GM12892 (cell line): ENCODE measurements around the gene VPREB3.

Experiments
- DNase-seq: peaks from one replicate; pipeline ENCODE4 v3.0.0; 2011; ENCODE audit not compliant: insufficient read length
- FAIRE-seq: peaks from 2 replicates; lab custom pipeline; 2011; peaks lifted over from hg19 to GRCh38; lab: Jason Lieb, UNC
- POLR2A ChIP-seq: IDR thresholded peaks from 2 replicates; pipeline ENCODE4 v1.6.1; 2011; ENCODE audit warnings: low read depth, low read length, control low read depth
- POLR2AphosphoS5 ChIP-seq: IDR thresholded peaks from 2 replicates; pipeline ENCODE4 v1.6.1; 2011; ENCODE audit warnings: low read depth, low read length, control low read depth
- TAF1 ChIP-seq: IDR thresholded peaks from 2 replicates; pipeline ENCODE4 v1.6.1; 2011; ENCODE audit warnings: low read depth, mild to moderate bottlenecking, control low read depth, low read length, borderline replicate concordance

The VPREB3 gene

GRCh38 chr22:23781511-23782183 lies 27.4 kb upstream of the VPREB3 start:
- DNase-seq (no peak), FAIRE-seq (no peak)

GRCh38 chr22:23781065-23781464 lies 26.8 kb upstream of the VPREB3 start:
- DNase-seq (no peak), FAIRE-seq (no peak)
- no peak for TF ChIP-seq POLR2AphosphoS5
- no peak for TF ChIP-seq POLR2A
- no peak for TF ChIP-seq TAF1

More at GRCh38 chr22:23781511-23782183, 27.4 kb upstream of the VPREB3 start:
- TF ChIP-seq POLR2AphosphoS5 (no peak), TAF1 (no peak), POLR2A (no peak)

GRCh38 chr22:23780146-23780748 lies 26.0 kb upstream of the VPREB3 start:
- DNase-seq (no peak), FAIRE-seq (no peak)
- TF ChIP-seq TAF1 (no peak), POLR2AphosphoS5 (no peak), POLR2A (no peak)

- DNase-seq = no peak
- TF ChIP-seq TAF1 = no peak
- no peak for TF ChIP-seq POLR2AphosphoS5
- no peak for TF ChIP-seq POLR2A
- FAIRE-seq = no peak
These were observed 25.5 kb upstream of the VPREB3 start for GRCh38 chr22:23779731-23780130.

GRCh38 chr22:23779083-23779482 lies 24.9 kb upstream of the VPREB3 start:
- TF ChIP-seq POLR2AphosphoS5 = no peak
- TF ChIP-seq TAF1 = no peak
- TF ChIP-seq POLR2A = no peak
- no peak for FAIRE-seq
- DNase-seq = no peak

- TF ChIP-seq TAF1 (no peak), POLR2A (no peak), POLR2AphosphoS5 (no peak)
- FAIRE-seq (no peak), DNase-seq (no peak)
These were observed 24.3 kb upstream of the VPREB3 start for GRCh38 chr22:23778577-23778900.

- FAIRE-seq (no peak), DNase-seq (no peak)
- TF ChIP-seq TAF1 (no peak), POLR2A (no peak), POLR2AphosphoS5 (no peak)
These were observed 23.8 kb upstream of the VPREB3 start for GRCh38 chr22:23777776-23778576.

GRCh38 chr22:23775779-23776375 lies 21.7 kb upstream of the VPREB3 start:
- FAIRE-seq (no peak), DNase-seq (no peak)
- TF ChIP-seq POLR2A (no peak), POLR2AphosphoS5 (no peak), TAF1 (no peak)

GRCh38 chr22:23774922-23775436 lies 20.8 kb upstream of the VPREB3 start:
- no peak for DNase-seq
- FAIRE-seq = no peak
- TF ChIP-seq POLR2A = no peak
- no peak for TF ChIP-seq TAF1
- no peak for TF ChIP-seq POLR2AphosphoS5

GRCh38 chr22:23774114-23774921 lies 20.1 kb upstream of the VPREB3 start:
- no peak for DNase-seq

GRCh38 chr22:23773483-23774113 lies 19.4 kb upstream of the VPREB3 start:
- TF ChIP-seq POLR2AphosphoS5 (no peak), TAF1 (no peak), POLR2A (no peak)
- FAIRE-seq (no peak), DNase-seq (no peak)

More at GRCh38 chr22:23774114-23774921, 20.1 kb upstream of the VPREB3 start:
- no peak for FAIRE-seq
- TF ChIP-seq POLR2A (no peak), POLR2AphosphoS5 (no peak), TAF1 (no peak)
